Spinal cord (tissue), 10 donors: ENCODE results near the gene ACTG1. TPM values are rescaled to one million over a fixed set of nuclear protein-coding genes. Genes with fewer than 3 reads are reported as not detected.

ENCODE experiments used
- DNase-seq, 6 donors: peaks; one replicate each; pipeline versions ENCODE4 v3.0.0 to v3.0.0-alpha.2; 2013 to 2015; ENCODE audit warnings: low spot score in 6 of 6, low read depth in 4 of 6
- H3K27ac ChIP-seq: one replicate; pipeline ENCODE4 v1.5.1; 2013; ENCODE audit warnings: low read depth, low read length, control low read depth
- H3K27me3 ChIP-seq: one replicate; pipeline ENCODE4 v1.6.1; 2013; ENCODE audit warnings: low read length; ENCODE audit not compliant: control insufficient read depth, insufficient read depth
- H3K36me3 ChIP-seq: one replicate; pipeline ENCODE4 v1.6.1; 2013; ENCODE audit warnings: low read length; ENCODE audit not compliant: control insufficient read depth, insufficient read depth
- H3K4me1 ChIP-seq: one replicate; pipeline ENCODE4 v1.6.1; 2013; ENCODE audit warnings: low read length; ENCODE audit not compliant: control insufficient read depth, insufficient read depth
- H3K4me3 ChIP-seq: one replicate; pipeline ENCODE4 v1.5.1; 2013; ENCODE audit warnings: low read depth, low read length, control low read depth
- H3K9me3 ChIP-seq: one replicate; pipeline ENCODE4 v1.6.1; 2013; ENCODE audit warnings: low read length; ENCODE audit not compliant: control insufficient read depth, insufficient read depth
- WGBS: methylation state at CpG from one replicate; pipeline ENCODE4 v1.1.5; 2013; ENCODE audit warnings: missing lambda C conversion rate; ENCODE audit not compliant: insufficient coverage; 5-methylcytosine and 5-hydroxymethylcytosine counted together
- polyA plus RNA-seq, 2 donors: library from polyadenylated mRNA; unstranded; fragments of 120-200 nt; gene quantifications; one replicate each; pipeline ENCODE4 v1.2.1, GENCODE V29; 2013; ENCODE audit not compliant: insufficient read length in 2 of 2
- total RNA-seq, 2 donors: library from RNA; depleted of rRNA in 1 of 2; stranded (reverse); fragments of 120-200 nt in 1 of 2; fragments of >200 nt in 1 of 2; gene quantifications; one replicate each; pipeline versions ENCODE4 v1.2.3 to v1.2.4, GENCODE V29; 2013 to 2014
- donor health status: healthy.

Gene ACTG1
- total and polyA plus RNA-seq, 4 donors = 1,777 to 3,460 (median 3,019) TPM

GRCh38 chr17:81526662-81527571 lies 14.3 kb upstream of the ACTG1 start:
- H3K27ac ChIP-seq = no peak overlapping the region
- no peak for DNase-seq
- H3K4me1 ChIP-seq = peaks cover 37% of the 10 kb centered on the region
- no peaks in the 10 kb centered on the region for H3K9me3 ChIP-seq
- WGBS = 89% methylated on average over 21 of the region's 21 CpGs
- peaks cover 6% of the 10 kb centered on the region for H3K36me3 ChIP-seq
- H3K27me3 ChIP-seq = peaks cover 16% of the 10 kb centered on the region
- H3K4me3 ChIP-seq = no peak overlapping the region

GRCh38 chr17:81524865-81525159 lies 12.2 kb upstream of the ACTG1 start:
- no peak overlapping the region for H3K27ac ChIP-seq
- peaks cover 6% of the 10 kb centered on the region for H3K36me3 ChIP-seq
- no peak overlapping the region for H3K4me3 ChIP-seq
- WGBS = 97% methylated on average over 6 of the region's 8 CpGs
- H3K27me3 ChIP-seq = peaks cover 25% of the 10 kb centered on the region
- no peaks in the 10 kb centered on the region for H3K9me3 ChIP-seq
- peaks cover 44% of the 10 kb centered on the region for H3K4me1 ChIP-seq
- no peak for DNase-seq

- no peak for DNase-seq
- WGBS = 57% methylated on average over 18 of the region's 18 CpGs
- peaks cover 49% of the 10 kb centered on the region for H3K4me1 ChIP-seq
- H3K36me3 ChIP-seq = peaks cover 4% of the 10 kb centered on the region
- no peak overlapping the region for H3K4me3 ChIP-seq
- H3K27me3 ChIP-seq = peaks cover 31% of the 10 kb centered on the region
- H3K9me3 ChIP-seq = no peaks in the 10 kb centered on the region
- H3K27ac ChIP-seq = no peak overlapping the region
Observed at GRCh38 chr17:81524039-81524864, 11.7 kb upstream of the ACTG1 start.

GRCh38 chr17:81523402-81524038 lies 10.9 kb upstream of the ACTG1 start:
- peaks cover 36% of the 10 kb centered on the region for H3K27me3 ChIP-seq
- peaks cover 55% of the 10 kb centered on the region for H3K4me1 ChIP-seq
- DNase-seq = peak in 4 of 6 donors; percentile 66 to 93 (median 81)
- no peak overlapping the region for H3K4me3 ChIP-seq
- 7% methylated on average over 17 of the region's 17 CpGs for WGBS
- no peaks in the 10 kb centered on the region for H3K36me3 ChIP-seq
- H3K9me3 ChIP-seq = no peaks in the 10 kb centered on the region
- no peak overlapping the region for H3K27ac ChIP-seq

GRCh38 chr17:81522491-81523401 lies 10.1 kb upstream of the ACTG1 start:
- DNase-seq = peak in 2 of 6 donors; percentile 70 to 74
- H3K4me1 ChIP-seq = peaks cover 59% of the 10 kb centered on the region
- peaks cover 39% of the 10 kb centered on the region for H3K27me3 ChIP-seq
- H3K4me3 ChIP-seq = no peak overlapping the region
- H3K36me3 ChIP-seq = peaks cover 3% of the 10 kb centered on the region
- WGBS = 67% methylated on average over 18 of the region's 26 CpGs
- no peaks in the 10 kb centered on the region for H3K9me3 ChIP-seq
- no peak overlapping the region for H3K27ac ChIP-seq

GRCh38 chr17:81520021-81520901 lies 7.7 kb upstream of the ACTG1 start:
- Histone ChIP-seq H3K27me3 (peaks cover 28% of the 10 kb centered on the region), H3K4me1 (peaks cover 71% of the 10 kb centered on the region), H3K36me3 (peaks cover 14% of the 10 kb centered on the region), H3K4me3 (no peak overlapping the region), H3K27ac (no peak overlapping the region), H3K9me3 (no peaks in the 10 kb centered on the region)
- WGBS = 60% methylated on average over 14 of the region's 14 CpGs
- peak in 1 of 6 donors; percentile 18 for DNase-seq

GRCh38 chr17:81519284-81520020 lies 6.9 kb upstream of the ACTG1 start:
- peaks cover 69% of the 10 kb centered on the region for H3K4me1 ChIP-seq
- DNase-seq = peak in 1 of 6 donors; percentile 64
- no peak overlapping the region for H3K4me3 ChIP-seq
- no peaks in the 10 kb centered on the region for H3K9me3 ChIP-seq
- H3K36me3 ChIP-seq = peaks cover 14% of the 10 kb centered on the region
- WGBS = 4% methylated on average over 61 of the region's 61 CpGs
- peaks cover 28% of the 10 kb centered on the region for H3K27me3 ChIP-seq
- no peak overlapping the region for H3K27ac ChIP-seq

GRCh38 chr17:81518785-81519283 lies 6.2 kb upstream of the ACTG1 start:
- Histone ChIP-seq H3K4me3 (no peak overlapping the region), H3K4me1 (peaks cover 69% of the 10 kb centered on the region), H3K36me3 (peaks cover 14% of the 10 kb centered on the region), H3K27ac (no peak overlapping the region), H3K9me3 (no peaks in the 10 kb centered on the region), H3K27me3 (peaks cover 28% of the 10 kb centered on the region)
- no peak for DNase-seq
- WGBS = 4% methylated on average over 47 of the region's 47 CpGs
